GM12878 (cell line): ENCODE results near the gene IMMP2L.

Source experiments
- CTCF ChIP-seq, 3 experiments: IDR thresholded peaks in 2 of 3; conservative IDR thresholded peaks in 1 of 3; 2 replicates each; pipeline ENCODE4 v1.5.1; 2011; ENCODE audit warnings: low read depth in 3 of 3, low read length in 3 of 3, mild to moderate bottlenecking in 3 of 3, control low read depth in 2 of 3, moderate library complexity in 2 of 3, inconsistent platforms in 1 of 3, mixed read lengths in 1 of 3; ENCODE audit not compliant: control insufficient read depth in 2 of 3, insufficient read depth in 1 of 3; ENCODE audit errors: extremely low read depth in 1 of 3
- EZH2 ChIP-seq: IDR thresholded peaks from 2 replicates; pipeline ENCODE4 v1.6.1; 2012; ENCODE audit warnings: low read depth, mild to moderate bottlenecking, control low read depth, inconsistent platforms, low read length, borderline replicate concordance; ENCODE audit not compliant: control insufficient read depth
- FOXM1 ChIP-seq: IDR thresholded peaks from 2 replicates; pipeline ENCODE4 v1.6.1; 2012; ENCODE audit warnings: low read depth, mild to moderate bottlenecking, inconsistent platforms, low read length, moderate library complexity
- MXI1 ChIP-seq: fragments of 150-350 bp; IDR thresholded peaks from 2 replicates; pipeline ENCODE4 v1.6.1; 2011; ENCODE audit warnings: low read depth, mild to moderate bottlenecking, inconsistent platforms, low read length, improper control_type of control experiment
- POLR2A ChIP-seq: IDR thresholded peaks from 2 replicates; pipeline ENCODE4 v1.6.1; 2011; ENCODE audit warnings: low read depth, mild to moderate bottlenecking, low read length
- RBBP5 ChIP-seq: fragments of 200-600 bp; sonication (generic); conservative IDR thresholded peaks from 2 replicates; pipeline ENCODE4 v1.6.1; 2016
- SMARCA5 ChIP-seq: fragments of 450-650 bp; IDR thresholded peaks from 2 replicates; pipeline ENCODE4 v1.6.1; 2017; ENCODE audit warnings: mild to moderate bottlenecking
- SMC3 ChIP-seq: IDR thresholded peaks from 2 replicates; pipeline ENCODE4 v1.6.1; 2011; ENCODE audit warnings: low read length, improper control_type of control experiment, borderline replicate concordance
- TCF12 ChIP-seq: IDR thresholded peaks from 2 replicates; pipeline ENCODE4 v1.6.1; 2011; ENCODE audit warnings: low read depth, mild to moderate bottlenecking, low read length
- YY1 ChIP-seq: IDR thresholded peaks from 2 replicates; pipeline ENCODE4 v1.6.1; 2011; ENCODE audit warnings: low read depth, mild to moderate bottlenecking, low read length

DNA sequence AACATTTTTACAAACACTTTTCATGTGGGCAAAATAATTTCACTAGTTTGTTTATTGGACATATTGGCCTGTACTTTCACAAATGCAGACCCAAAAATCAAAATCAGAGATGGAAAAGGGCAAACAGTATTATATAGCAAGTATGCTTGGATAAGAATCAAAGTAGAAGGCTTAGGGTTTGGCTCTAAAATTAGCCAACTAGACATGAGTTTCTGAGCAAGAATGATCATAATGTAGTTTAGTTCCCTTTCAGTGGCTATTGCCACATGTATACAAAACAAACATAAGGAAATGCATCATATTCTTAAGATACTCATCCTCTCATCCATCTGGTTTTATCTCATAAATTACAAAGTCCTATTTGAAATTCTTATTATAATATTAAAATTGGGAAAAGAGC is 132.5 kb downstream of the IMMP2L start:
- TF ChIP-seq YY1 (no peak), SMC3 (no peak), FOXM1 (no peak), CTCF (IDR thresholded peaks at IDR 0.05 in 2 of 3, conservative IDR thresholded peaks at IDR 0.05 in 1 of 3; ENCODE audit: control insufficient read depth in 2 of 3, extremely low read depth in 1 of 3, insufficient read depth in 1 of 3, low read depth in 3 of 3, low read length in 3 of 3) (no peak), SMARCA5 (no peak), MXI1 (no peak), EZH2 (no peak), RBBP5 (no peak), TCF12 (no peak), POLR2A (no peak)
